Smooth muscle cell of the coronary artery (primary cell): ENCODE results near the gene TCF7. TPM values are rescaled to one million over a fixed set of nuclear protein-coding genes. Genes with fewer than 3 reads are reported as not detected.

Experiments used
- total RNA-seq: library from RNA; depleted of rRNA; stranded (reverse); fragments of >200 nt; gene quantifications from 2 replicates; pipeline ENCODE4 v1.2.3, GENCODE V29; 2014; ENCODE audit warnings: low replicate concordance

TCF7 gene
- 0.45 and 0.94 TPM in 2 replicates for total RNA-seq

DNA sequence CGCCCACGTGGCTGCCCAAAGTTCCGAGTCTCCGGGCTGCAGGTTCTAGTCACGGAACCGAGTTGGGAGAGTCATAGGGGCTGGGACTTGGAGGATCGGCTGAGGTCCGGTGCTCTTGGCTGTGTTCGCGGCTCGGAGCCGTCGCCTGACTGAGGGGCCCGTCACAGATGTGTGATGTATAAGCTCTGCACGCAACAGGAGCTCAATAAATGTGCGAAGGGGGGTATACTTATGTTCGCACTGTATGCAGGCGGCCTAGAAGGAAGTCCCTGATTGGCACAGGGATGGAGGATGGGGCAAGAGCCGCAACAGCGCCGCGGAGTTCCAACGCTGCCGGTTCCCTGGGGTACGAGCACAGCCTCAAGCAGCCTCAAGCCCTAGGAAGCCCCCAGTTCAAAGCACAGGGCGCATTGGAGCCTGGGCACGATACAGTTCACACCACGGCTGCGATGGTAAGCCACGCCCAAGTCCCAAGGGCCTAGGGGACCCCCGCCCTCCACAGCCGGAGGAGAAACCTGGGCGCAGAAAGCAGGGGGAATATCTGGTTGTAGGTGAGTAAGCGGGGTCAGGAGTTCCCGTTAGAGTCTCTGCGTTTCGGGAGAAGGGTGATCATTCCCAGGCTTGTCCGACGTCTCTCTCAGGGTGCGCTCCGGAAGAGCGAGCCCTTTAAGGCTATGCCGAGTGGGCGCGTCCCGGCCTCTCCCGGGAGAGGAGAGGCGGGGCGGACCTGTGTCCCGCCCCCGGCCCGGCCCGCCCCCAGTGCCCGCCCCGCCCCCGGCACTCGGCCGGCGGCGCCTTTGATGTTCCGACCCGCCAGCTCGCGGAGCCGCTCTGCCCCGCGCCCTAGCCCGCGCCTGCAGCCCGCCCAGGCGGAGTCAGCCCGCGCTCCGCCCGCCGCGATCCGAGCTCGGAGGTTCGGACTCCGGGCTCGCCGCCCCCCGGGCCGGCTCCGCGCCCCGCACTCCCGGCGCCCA lies at the start of gene TCF7:
TCF7 (plus strand) TSS at position 780 of the 974 bp plus-strand sequence. CDS start 226 bp downstream, outside the sequence.

DNA sequence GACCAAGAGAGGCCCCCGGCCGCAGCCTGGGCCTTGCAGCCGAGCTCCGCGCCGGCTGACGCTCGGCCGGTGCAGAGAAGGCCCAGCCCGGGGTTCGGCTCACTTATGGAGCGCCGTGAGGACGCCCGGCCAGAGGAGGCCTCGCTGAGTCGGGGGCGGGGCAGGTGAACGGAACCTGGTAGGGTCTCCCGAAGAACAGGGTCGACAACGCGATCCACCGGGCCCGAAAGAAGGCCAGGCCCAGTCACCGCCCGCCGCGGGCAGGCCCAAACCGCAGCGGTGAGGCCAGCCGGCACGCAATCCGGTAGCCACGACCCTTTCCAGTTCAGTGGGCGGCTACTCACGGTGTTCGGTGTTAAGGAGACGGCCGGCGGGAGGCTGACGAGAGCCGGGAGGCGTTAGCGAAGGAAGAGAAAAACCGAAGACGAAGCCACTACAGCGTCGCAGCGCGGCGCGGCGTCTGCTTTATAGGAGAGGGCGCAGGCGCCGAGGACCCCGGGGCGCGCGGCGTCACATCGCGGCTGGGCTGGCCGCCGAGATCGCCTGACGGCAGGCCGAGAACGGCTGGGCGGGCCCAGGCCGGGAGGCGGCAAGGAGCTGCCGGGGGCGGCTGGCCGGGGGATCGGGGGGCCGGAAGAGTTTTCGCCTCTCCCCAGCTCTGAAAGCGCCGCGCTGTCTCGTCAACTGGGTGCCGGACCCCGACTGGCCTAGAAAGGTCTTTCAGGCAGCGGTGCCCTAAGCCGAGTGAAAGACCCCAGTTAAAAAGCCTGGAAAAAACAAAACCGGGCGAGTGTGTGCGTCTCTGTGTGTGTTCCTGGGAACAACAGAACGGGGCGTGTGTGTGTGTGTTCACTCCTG lies 62.3 kb downstream of the TCF7 start, which contains the start of gene SKP1:
SKP1 (minus strand) TSS at position 440 of the 858 bp plus-strand sequence. CDS start 2,928 bp downstream, outside the sequence.

Other genes starting within 250 kb of the TCF7 start
- gene C5orf15, start 146.1 kb upstream of the TCF7 start, total RNA-seq = 45.9 and 68.7 TPM in 2 replicates
- 288 and 329 TPM in 2 replicates for gene VDAC1, start 109.7 kb upstream of the TCF7 start, total RNA-seq
- gene SKP1, start 62.3 kb downstream of the TCF7 start, total RNA-seq = 199 and 288 TPM in 2 replicates
- gene PPP2CA, start 111.4 kb downstream of the TCF7 start, total RNA-seq = 53.1 and 82.1 TPM in 2 replicates